Keratinocyte (primary cell): ENCODE results near the gene KRT25. TPM values are rescaled to one million over a fixed set of nuclear protein-coding genes. Genes with fewer than 3 reads are reported as not detected.
A peak's percentile ranks its signal among the peaks of the same experiment; 100 is the strongest.

Experiments used
- DNase-seq: peaks from one replicate; pipeline ENCODE4 v3.0.0-alpha.2; 2011; ENCODE audit warnings: low read depth, missing footprints, low spot score
- FAIRE-seq: peaks from 2 replicates; lab custom pipeline; 2011; peaks lifted over from hg19 to GRCh38; lab: Jason Lieb, UNC
- H2AFZ ChIP-seq: 2 replicates; pipeline ENCODE4 v1.6.0; 2012; ENCODE audit warnings: low read length, control low read depth, inconsistent platforms; ENCODE audit not compliant: control insufficient read depth
- H3K27ac ChIP-seq: 2 replicates; pipeline ENCODE4 v1.5.1; 2011; ENCODE audit warnings: low read length; ENCODE audit not compliant: control insufficient read depth, insufficient read depth
- H3K27me3 ChIP-seq: 3 replicates; pipeline ENCODE4 v1.6.0; 2011; ENCODE audit warnings: low read length; ENCODE audit not compliant: control insufficient read depth, insufficient read depth; ENCODE audit errors: extremely low read depth
- H3K36me3 ChIP-seq, 2 experiments: 2 replicates in 1 of 2; 3 replicates in 1 of 2; pipeline ENCODE4 v1.5.1; 2011; ENCODE audit warnings: low read length in 2 of 2, mild to moderate bottlenecking in 1 of 2; ENCODE audit not compliant: control insufficient read depth in 2 of 2, insufficient read depth in 2 of 2; ENCODE audit errors: extremely low read depth in 1 of 2
- H3K4me1 ChIP-seq: 3 replicates; pipeline ENCODE4 v1.5.1; 2011; ENCODE audit warnings: low read length; ENCODE audit not compliant: control insufficient read depth, insufficient read depth; ENCODE audit errors: extremely low read depth
- H3K4me2 ChIP-seq: 3 replicates; pipeline ENCODE4 v1.6.0; 2011; ENCODE audit warnings: low read depth, low read length; ENCODE audit not compliant: control insufficient read depth, insufficient read depth; ENCODE audit errors: extremely low read depth
- H3K4me3 ChIP-seq, 3 experiments: fragments of 200-600 bp in 1 of 3; sonication (generic) in 1 of 3; 2 replicates in 2 of 3; 3 replicates in 1 of 3; pipeline ENCODE4 v1.5.1; 2011 to 2016; ENCODE audit warnings: low read length in 3 of 3, mild to moderate bottlenecking in 3 of 3, control low read depth in 2 of 3, inconsistent platforms in 1 of 3, low read depth in 1 of 3, mixed read lengths in 1 of 3, mixed run types in 1 of 3, moderate library complexity in 1 of 3; ENCODE audit not compliant: control insufficient read depth in 2 of 3, insufficient read depth in 2 of 3; ENCODE audit errors: extremely low read depth in 1 of 3
- H3K79me2 ChIP-seq: 2 replicates; pipeline ENCODE4 v1.6.0; 2012; ENCODE audit warnings: low read length; ENCODE audit not compliant: control insufficient read depth, insufficient read depth
- H3K9ac ChIP-seq: 3 replicates; pipeline ENCODE4 v1.6.0; 2011; ENCODE audit warnings: low read length; ENCODE audit not compliant: control insufficient read depth, insufficient read depth; ENCODE audit errors: extremely low read depth
- H3K9me1 ChIP-seq: 3 replicates; pipeline ENCODE4 v1.6.0; 2011; ENCODE audit warnings: low read length; ENCODE audit not compliant: control insufficient read depth, insufficient read depth; ENCODE audit errors: extremely low read depth
- H3K9me3 ChIP-seq: 2 replicates; pipeline ENCODE4 v1.5.1; 2012; ENCODE audit warnings: low read depth, low read length; ENCODE audit not compliant: control insufficient read depth
- H4K20me1 ChIP-seq: 3 replicates; pipeline ENCODE4 v1.6.0; 2011; ENCODE audit warnings: low read length; ENCODE audit not compliant: control insufficient read depth, insufficient read depth; ENCODE audit errors: extremely low read depth
- CTCF ChIP-seq, 3 experiments: IDR thresholded peaks in 1 of 3; conservative IDR thresholded peaks in 1 of 3; optimal IDR thresholded peaks in 1 of 3; 2 replicates in 2 of 3; 3 replicates in 1 of 3; pipeline versions ENCODE3 to v1.5.1; 2011; ENCODE audit warnings: low read length in 3 of 3, mild to moderate bottlenecking in 3 of 3, moderate library complexity in 2 of 3, control low read depth in 1 of 3, inconsistent platforms in 1 of 3; ENCODE audit not compliant: insufficient read depth in 2 of 3; ENCODE audit errors: extremely low read depth in 1 of 3
- EZH2 ChIP-seq: IDR thresholded peaks from one replicate; pipeline ENCODE4 v1.6.1; 2012; ENCODE audit warnings: inconsistent platforms, mild to moderate bottlenecking, low read length, moderate library complexity
- dilution Hi-C: fragments of 300-500 bp; cut with MboI; formaldehyde crosslinking; loops from one replicate; pipeline ENCODE4 v1.7.0; 2020; ENCODE audit warnings: low sequenced_read_pairs; ENCODE audit not compliant: extremely low pct_ligation_motif_present
- polyA plus RNA-seq, 5 experiments: library from polyadenylated mRNA; depleted of rRNA in 3 of 5; stranded (reverse) in 3 of 5; stranded (forward) in 1 of 5; unstranded in 1 of 5; fragments of >200 nt; gene quantifications; 1 replicate in 1 of 5; 2 replicates in 3 of 5; 3 replicates in 1 of 5; pipeline versions ENCODE4 v1.2.1 to v1.2.3, GENCODE V29; 2011 to 2012; ENCODE audit warnings: missing spikeins in 2 of 5, low read depth in 1 of 5, low replicate concordance in 1 of 5

The KRT25 gene
- polyA plus RNA-seq, 1 donor (not counting 4 experiments of a cell fraction or from before 2014, with no cell fraction given) = not detected

GRCh38 chr17:40793832-40794231 is 38.7 kb upstream of the KRT25 start:
- TF ChIP-seq EZH2 (no peak), CTCF (optimal IDR thresholded peaks at IDR 0.05 in 1 of 3, IDR thresholded peaks at IDR 0.05 in 1 of 3, conservative IDR thresholded peaks at IDR 0.05 in 1 of 3; ENCODE audit: extremely low read depth in 1 of 3, insufficient read depth in 2 of 3, low read length in 3 of 3) (no peak)
- H3K27ac ChIP-seq = no peak overlapping the region
- no peaks in the 10 kb centered on the region for H3K9me1 ChIP-seq
- no peaks in the 10 kb centered on the region for H3K4me1 ChIP-seq
- dilution Hi-C loops = no loop called here
- H3K4me3 ChIP-seq = no peak overlapping the region
- FAIRE-seq (no peak), DNase-seq (no peak)
- H4K20me1 ChIP-seq = no peaks in the 10 kb centered on the region
- no peak overlapping the region for H3K9ac ChIP-seq
- H3K36me3 ChIP-seq = no peaks in the 10 kb centered on the region
- no peaks in the 10 kb centered on the region for H3K79me2 ChIP-seq
- H2AFZ ChIP-seq = no peak overlapping the region
- H3K27me3 ChIP-seq = peaks cover 23% of the 10 kb centered on the region
- no peaks in the 10 kb centered on the region for H3K9me3 ChIP-seq
- no peak overlapping the region for H3K4me2 ChIP-seq

GRCh38 chr17:40791787-40792436 is 36.8 kb upstream of the KRT25 start:
- Histone ChIP-seq H3K27me3 (peaks cover 21% of the 10 kb centered on the region), H4K20me1 (no peaks in the 10 kb centered on the region), H3K9me1 (no peaks in the 10 kb centered on the region), H3K9ac (no peak overlapping the region), H3K4me3 (no peak overlapping the region), H3K9me3 (no peaks in the 10 kb centered on the region), H3K4me2 (no peak overlapping the region), H2AFZ (no peak overlapping the region), H3K36me3 (no peaks in the 10 kb centered on the region), H3K79me2 (no peaks in the 10 kb centered on the region), H3K4me1 (no peaks in the 10 kb centered on the region), H3K27ac (no peak overlapping the region)
- no peak for DNase-seq
- dilution Hi-C loops = no loop called here
- peak; percentile 67 for FAIRE-seq
- TF ChIP-seq CTCF (optimal IDR thresholded peaks at IDR 0.05 in 1 of 3, IDR thresholded peaks at IDR 0.05 in 1 of 3, conservative IDR thresholded peaks at IDR 0.05 in 1 of 3; ENCODE audit: extremely low read depth in 1 of 3, insufficient read depth in 2 of 3, low read length in 3 of 3) (peak in 2 of 3 experiments; percentile 55 to 66), EZH2 (no peak)
